ENCODE measurements around the gene FRMPD4.

Gene FRMPD4

GRCh38 chrX:12360383-12360782 lies 222.1 kb downstream of the FRMPD4 start:
- H3K9me3 ChIP-seq (ENCODE audit: low read length), result no peaks in the 10 kb centered on the region
- H3K27me3 ChIP-seq (ENCODE audit: insufficient read depth, low read length), result no peaks in the 10 kb centered on the region
- H3K4me2 ChIP-seq (ENCODE audit: low read length), result no peak overlapping the region
- H3K9ac ChIP-seq (ENCODE audit: low read length), result no peak overlapping the region
- no peaks in the 10 kb centered on the region for H3K4me1 ChIP-seq (ENCODE audit: insufficient read depth, low read length, severe bottlenecking)
- no peaks in the 10 kb centered on the region for H3K79me2 ChIP-seq (ENCODE audit: insufficient read depth, low read length)
- TF ChIP-seq EZH2 (IDR thresholded peaks at IDR 0.05; ENCODE audit: borderline replicate concordance, low read length) (no peak), CTCF (IDR thresholded peaks at IDR 0.05; ENCODE audit: low read length) (no peak)
- no peak overlapping the region for H3K4me3 ChIP-seq (ENCODE audit: low read depth, low read length, poor library complexity, severe bottlenecking)
- H3K36me3 ChIP-seq (ENCODE audit: insufficient read depth, low read length), result no peaks in the 10 kb centered on the region
- H3F3A ChIP-seq (ENCODE audit: insufficient read depth, low read length), result no peaks in the 10 kb centered on the region
- H2AFZ ChIP-seq (ENCODE audit: low read length), result no peak overlapping the region
- no peaks in the 10 kb centered on the region for H4K20me1 ChIP-seq (ENCODE audit: insufficient read depth, low read length)
- no peak overlapping the region for H3K27ac ChIP-seq (ENCODE audit: low read depth, low read length, poor library complexity, severe bottlenecking)
- H3K9me2 ChIP-seq (ENCODE audit: low read depth, low read length), result no peaks in the 10 kb centered on the region

GRCh38 chrX:12360986-12361598 lies 222.8 kb downstream of the FRMPD4 start:
- Histone ChIP-seq H3K4me2 (ENCODE audit: low read length) (no peak overlapping the region), H3K9ac (ENCODE audit: low read length) (no peak overlapping the region), H3K9me2 (ENCODE audit: low read depth, low read length) (no peaks in the 10 kb centered on the region), H2AFZ (ENCODE audit: low read length) (no peak overlapping the region), H3K36me3 (ENCODE audit: insufficient read depth, low read length) (no peaks in the 10 kb centered on the region), H3K27ac (ENCODE audit: low read depth, low read length, poor library complexity, severe bottlenecking) (no peak overlapping the region), H4K20me1 (ENCODE audit: insufficient read depth, low read length) (no peaks in the 10 kb centered on the region), H3K9me3 (ENCODE audit: low read length) (no peaks in the 10 kb centered on the region), H3F3A (ENCODE audit: insufficient read depth, low read length) (no peaks in the 10 kb centered on the region), H3K4me3 (ENCODE audit: low read depth, low read length, poor library complexity, severe bottlenecking) (no peak overlapping the region), H3K4me1 (ENCODE audit: insufficient read depth, low read length, severe bottlenecking) (no peaks in the 10 kb centered on the region), H3K27me3 (ENCODE audit: insufficient read depth, low read length) (no peaks in the 10 kb centered on the region), H3K79me2 (ENCODE audit: insufficient read depth, low read length) (no peaks in the 10 kb centered on the region)
- TF ChIP-seq CTCF (IDR thresholded peaks at IDR 0.05; ENCODE audit: low read length) (no peak), EZH2 (IDR thresholded peaks at IDR 0.05; ENCODE audit: borderline replicate concordance, low read length) (no peak)

GRCh38 chrX:12363216-12363615 lies 224.9 kb downstream of the FRMPD4 start:
- H2AFZ ChIP-seq (ENCODE audit: low read length), result no peak overlapping the region
- H3K9me2 ChIP-seq (ENCODE audit: low read depth, low read length), result no peaks in the 10 kb centered on the region
- no peaks in the 10 kb centered on the region for H3F3A ChIP-seq (ENCODE audit: insufficient read depth, low read length)
- H3K9ac ChIP-seq (ENCODE audit: low read length), result no peak overlapping the region
- H3K9me3 ChIP-seq (ENCODE audit: low read length), result no peaks in the 10 kb centered on the region
- H3K79me2 ChIP-seq (ENCODE audit: insufficient read depth, low read length), result no peaks in the 10 kb centered on the region
- no peak overlapping the region for H3K27ac ChIP-seq (ENCODE audit: low read depth, low read length, poor library complexity, severe bottlenecking)
- no peak overlapping the region for H3K4me3 ChIP-seq (ENCODE audit: low read depth, low read length, poor library complexity, severe bottlenecking)
- H3K27me3 ChIP-seq (ENCODE audit: insufficient read depth, low read length), result no peaks in the 10 kb centered on the region
- H3K36me3 ChIP-seq (ENCODE audit: insufficient read depth, low read length), result no peaks in the 10 kb centered on the region
- no peaks in the 10 kb centered on the region for H4K20me1 ChIP-seq (ENCODE audit: insufficient read depth, low read length)
- no peaks in the 10 kb centered on the region for H3K4me1 ChIP-seq (ENCODE audit: insufficient read depth, low read length, severe bottlenecking)
- TF ChIP-seq EZH2 (IDR thresholded peaks at IDR 0.05; ENCODE audit: borderline replicate concordance, low read length), result no peak
- no peak for TF ChIP-seq CTCF (IDR thresholded peaks at IDR 0.05; ENCODE audit: low read length)
- no peak overlapping the region for H3K4me2 ChIP-seq (ENCODE audit: low read length)
